ENCODE measurements around the gene SLC25A24. TPM values are rescaled to one million over a fixed set of nuclear protein-coding genes. Genes with fewer than 3 reads are reported as not detected.
"Not testable (repeated sequence)": the region's sequence is repeated elsewhere in the genome, so short reads cannot be mapped to it uniquely, and the experiment has no call there.

The SLC25A24 gene
- total and polyA plus RNA-seq, 9 donors, result 13.9 to 32.7 (median 27.6) TPM

- Histone ChIP-seq H3K4me3 (no peak overlapping the region), H3K9me3 (no peaks in the 10 kb centered on the region), H3K36me3 (no peaks in the 10 kb centered on the region), H3K27me3 (no peaks in the 10 kb centered on the region), H3K4me1 (ENCODE audit: insufficient read depth) (no peaks in the 10 kb centered on the region), H3K27ac (no peak overlapping the region)
- 48 to 55% (median 50%) methylated on average over 3 of the region's 3 CpGs for WGBS, 3 donors
- no peak for DNase-seq
- TF ChIP-seq CTCF (IDR thresholded peaks at IDR 0.05), result no peak
- no peak for TF ChIP-seq EP300 (IDR thresholded peaks at IDR 0.05)
- intact Hi-C loops (cut with DNase I), result no loop called here
Observed at GRCh38 chr1:108149796-108150467, 50.2 kb downstream of the SLC25A24 start.

GRCh38 chr1:108144569-108144968, 55.6 kb downstream of the SLC25A24 start:
- H3K4me3 ChIP-seq; H3K27ac ChIP-seq; H3K27me3 ChIP-seq; intact Hi-C loops (cut with DNase I); DNase-seq; H3K36me3 ChIP-seq; H3K4me1 ChIP-seq (ENCODE audit: insufficient read depth); H3K9me3 ChIP-seq: not testable (repeated sequence)
- 94 to 98% (median 97%) methylated on average over 1 of the region's 1 CpG for WGBS, 3 donors

- 85 to 91% (median 88%) methylated on average over 6 of the region's 6 CpGs for WGBS, 3 donors
- DNase-seq, result no peak
- no peaks in the 10 kb centered on the region for H3K36me3 ChIP-seq
- TF ChIP-seq EP300 (IDR thresholded peaks at IDR 0.05), result no peak
- TF ChIP-seq POLR2A (IDR thresholded peaks at IDR 0.05), result no peak
- no peak for TF ChIP-seq CTCF (IDR thresholded peaks at IDR 0.05)
- no peaks in the 10 kb centered on the region for H3K9me3 ChIP-seq
- H3K4me1 ChIP-seq (ENCODE audit: insufficient read depth), result no peaks in the 10 kb centered on the region
- no peaks in the 10 kb centered on the region for H3K27me3 ChIP-seq
- no peak overlapping the region for H3K4me3 ChIP-seq
- intact Hi-C loops (cut with DNase I), result no loop called here
- no peak overlapping the region for H3K27ac ChIP-seq
Observed at GRCh38 chr1:108142773-108143394, 57.3 kb downstream of the SLC25A24 start.

GRCh38 chr1:108142258-108142657, 57.9 kb downstream of the SLC25A24 start:
- H3K9me3 ChIP-seq, result no peaks in the 10 kb centered on the region
- WGBS, 3 donors, result 96 to 99% (median 98%) methylated on average over 4 of the region's 4 CpGs
- H3K36me3 ChIP-seq, result no peaks in the 10 kb centered on the region
- no peak overlapping the region for H3K4me3 ChIP-seq
- no peak overlapping the region for H3K27ac ChIP-seq
- no peak for TF ChIP-seq CTCF (IDR thresholded peaks at IDR 0.05)
- TF ChIP-seq POLR2A (IDR thresholded peaks at IDR 0.05), result no peak
- TF ChIP-seq EP300 (IDR thresholded peaks at IDR 0.05), result no peak
- H3K4me1 ChIP-seq (ENCODE audit: insufficient read depth), result no peaks in the 10 kb centered on the region
- intact Hi-C loops (cut with DNase I), result no loop called here
- no peak for DNase-seq
- H3K27me3 ChIP-seq, result no peaks in the 10 kb centered on the region

GRCh38 chr1:108141621-108142020, 58.5 kb downstream of the SLC25A24 start:
- H3K36me3 ChIP-seq, result no peaks in the 10 kb centered on the region
- H3K27ac ChIP-seq, result no peak overlapping the region
- no peaks in the 10 kb centered on the region for H3K27me3 ChIP-seq
- DNase-seq, result no peak
- WGBS, 3 donors, result 93 to 95% (median 94%) methylated on average over 3 of the region's 3 CpGs
- intact Hi-C loops (cut with DNase I), result no loop called here
- H3K4me1 ChIP-seq (ENCODE audit: insufficient read depth), result no peaks in the 10 kb centered on the region
- no peak overlapping the region for H3K4me3 ChIP-seq
- H3K9me3 ChIP-seq, result no peaks in the 10 kb centered on the region
- no peak for TF ChIP-seq POLR2A (IDR thresholded peaks at IDR 0.05)
- TF ChIP-seq CTCF (IDR thresholded peaks at IDR 0.05), result no peak

Measured in ovary (tissue), 9 donors.